Pancreas (tissue), 10 donors: ENCODE results near the gene PACRG. TPM values are rescaled to one million over a fixed set of nuclear protein-coding genes. Genes with fewer than 3 reads are reported as not detected.

Experiments used
- ATAC-seq, 4 donors: fragments of 200-7000 bp; cut with Tn5 transposase; one replicate each; pipeline versions ENCODE4 v1.8.0 to v1.9.1; 2020; ENCODE audit warnings: mild to moderate bottlenecking in 4 of 4, moderate library complexity in 4 of 4
- DNase-seq, 6 donors: peaks; one replicate each; pipeline ENCODE4 v3.0.0-alpha.2; 2020
- FAIRE-seq: peaks from 2 replicates; lab custom pipeline; 2012; peaks lifted over from hg19 to GRCh38; lab: Jason Lieb, UNC
- H3K27ac ChIP-seq, 4 donors: fragments of 200-600 bp; sonication (generic); 1 replicate in 3 of 4; 2 replicates in 1 of 4; pipeline versions ENCODE4 v1.5.0 to v1.8.0; 2020
- H3K27me3 ChIP-seq, 4 donors: fragments of 200-600 bp; one replicate each; pipeline ENCODE4 v1.8.0; 2021
- H3K36me3 ChIP-seq, 3 donors: fragments of 200-600 bp; sonication (generic) in 1 of 3; one replicate each; pipeline versions ENCODE4 v1.5.0 to v1.8.0; 2020 to 2021
- H3K4me1 ChIP-seq, 3 donors: fragments of 200-600 bp; one replicate each; pipeline ENCODE4 v1.8.0; 2021
- H3K4me3 ChIP-seq, 4 donors: fragments of 200-600 bp; sonication (generic) in 2 of 4; one replicate each; pipeline versions ENCODE4 v1.5.0 to v1.8.0; 2020 to 2021
- H3K9me3 ChIP-seq, 4 donors: fragments of 200-600 bp; one replicate each; pipeline ENCODE4 v1.8.0; 2021
- CTCF ChIP-seq, 4 donors: fragments of 200-600 bp; sonication (generic) in 3 of 4; IDR thresholded peaks; one replicate each; pipeline versions ENCODE4 v1.5.0 to v1.8.0; 2021; ENCODE audit warnings: antibody characterized with exemption in 4 of 4
- WGBS, 2 donors: extraction: QIAGEN DNeasy Blood & Tissue Kit; methylation state at CpG; one replicate each; pipeline ENCODE4 v1.1.7; 2013; 5-methylcytosine and 5-hydroxymethylcytosine counted together
- intact Hi-C, 3 donors: fragments of 100-400 bp; cut with DNase I; formaldehyde crosslinking; loops; one replicate each; pipeline versions ENCODE4 v1.11.1 to v1.14.2; 2022
- polyA plus RNA-seq, 2 donors: library from polyadenylated mRNA; stranded (reverse); fragments of 200-250 nt; gene quantifications; one replicate each; pipeline ENCODE4 v1.2.3, GENCODE V29; 2013
- total RNA-seq, 6 donors: library from RNA; stranded (reverse); fragmentation: NEBNext Ultra II Directional in 4 of 6; extraction: Animal tissue kit (Norgen Biotek cat#: 25700) in 4 of 6; gene quantifications; one replicate each; pipeline versions ENCODE4 v1.2.1 to v1.2.4, GENCODE V29; 2021 to 2023
- donor health status: healthy with polysubstance abuse.
- donor health status: DM: no; HTN: no; CAD: no; lungs with moderate emphysema.
- donor health status: DM: no; HTN: no; CAD: no.
- donor health status: control.
- donor health status: control.
- donor health status: Bipolar disorder and iron deficiency.
- donor health status: DM: yes; HTN: yes; CAD: no.
- donor health status: DM: no; HTN: no; CAD: no.
- donor health status: DM: no; HTN: no; CAD: no.
- donor health status: DM: yes; HTN: yes; CAD: no.

The PACRG gene
- total and polyA plus RNA-seq, 8 donors: 2.5 to 7.1 (median 3.5) TPM

GRCh38 chr6:163164175-163164900, 436.6 kb downstream of the PACRG start:
- H3K4me1 ChIP-seq: no peaks in the 10 kb centered on the region
- H3K36me3 ChIP-seq: no peaks in the 10 kb centered on the region
- H3K4me3 ChIP-seq: no peak overlapping the region
- FAIRE-seq (no peak), ATAC-seq (no peak), DNase-seq (no peak)
- intact Hi-C loops: no loop called here
- H3K27me3 ChIP-seq: no peaks in the 10 kb centered on the region
- 82 to 86% methylated on average over 9 of the region's 9 CpGs for WGBS, 2 donors
- no peak for TF ChIP-seq CTCF (IDR thresholded peaks at IDR 0.05)
- no peaks in the 10 kb centered on the region for H3K9me3 ChIP-seq
- H3K27ac ChIP-seq: no peak overlapping the region

GRCh38 chr6:163165155-163165910, 437.6 kb downstream of the PACRG start:
- Histone ChIP-seq H3K27ac (no peak overlapping the region), H3K4me1 (no peaks in the 10 kb centered on the region), H3K4me3 (no peak overlapping the region), H3K9me3 (no peaks in the 10 kb centered on the region), H3K36me3 (no peaks in the 10 kb centered on the region), H3K27me3 (no peaks in the 10 kb centered on the region)
- intact Hi-C loops: no loop called here
- DNase-seq (no peak), FAIRE-seq (no peak), ATAC-seq (no peak)
- 88 to 91% methylated on average over 22 of the region's 22 CpGs for WGBS, 2 donors
- TF ChIP-seq CTCF (IDR thresholded peaks at IDR 0.05): no peak

- FAIRE-seq (no peak), DNase-seq (no peak), ATAC-seq (no peak)
- H3K4me1 ChIP-seq: no peaks in the 10 kb centered on the region
- H3K9me3 ChIP-seq: no peaks in the 10 kb centered on the region
- no peaks in the 10 kb centered on the region for H3K36me3 ChIP-seq
- H3K27me3 ChIP-seq: no peaks in the 10 kb centered on the region
- 84 to 85% methylated on average over 14 of the region's 14 CpGs for WGBS, 2 donors
- intact Hi-C loops: no loop called here
- no peak overlapping the region for H3K4me3 ChIP-seq
- no peak overlapping the region for H3K27ac ChIP-seq
- no peak for TF ChIP-seq CTCF (IDR thresholded peaks at IDR 0.05)
Observed at GRCh38 chr6:163165922-163166321, 438.1 kb downstream of the PACRG start.

- Histone ChIP-seq H3K27ac (no peak overlapping the region), H3K4me1 (no peaks in the 10 kb centered on the region), H3K4me3 (no peak overlapping the region), H3K27me3 (no peaks in the 10 kb centered on the region), H3K9me3 (no peaks in the 10 kb centered on the region), H3K36me3 (no peaks in the 10 kb centered on the region)
- DNase-seq: no peak
- no peak for ATAC-seq
- intact Hi-C loops: no loop called here
- WGBS, 2 donors: 75 to 77% methylated on average over 3 of the region's 3 CpGs
- FAIRE-seq: no peak
- no peak for TF ChIP-seq CTCF (IDR thresholded peaks at IDR 0.05)
Observed at GRCh38 chr6:163166507-163166906, 438.7 kb downstream of the PACRG start.

- ATAC-seq (no peak), FAIRE-seq (no peak), DNase-seq (no peak)
- TF ChIP-seq CTCF (IDR thresholded peaks at IDR 0.05): no peak
- intact Hi-C loops: no loop called here
- Histone ChIP-seq H3K4me1 (no peaks in the 10 kb centered on the region), H3K36me3 (no peaks in the 10 kb centered on the region), H3K9me3 (no peaks in the 10 kb centered on the region), H3K27me3 (no peaks in the 10 kb centered on the region), H3K27ac (no peak overlapping the region), H3K4me3 (no peak overlapping the region)
- 89 to 97% methylated on average over 11 of the region's 11 CpGs for WGBS, 2 donors
Observed at GRCh38 chr6:163169521-163169920, 441.7 kb downstream of the PACRG start.
